Spleen (tissue), 7 donors: ENCODE data around the gene PAFAH1B1.

ENCODE experiments used
- CTCF ChIP-seq, 11 experiments: fragments of 200-600 bp in 7 of 11; fragments of 450-650 bp in 4 of 11; sonication (generic) in 4 of 11; IDR thresholded peaks in 8 of 11; conservative IDR thresholded peaks in 3 of 11; 1 replicate in 7 of 11; 2 replicates in 4 of 11; pipeline versions ENCODE4 v1.4.0 to v1.8.0; 2016 to 2021; ENCODE audit warnings: antibody characterized with exemption in 11 of 11, inconsistent platforms in 4 of 11, mild to moderate bottlenecking in 1 of 11
- POLR2A ChIP-seq, 3 donors: fragments of 450-650 bp; IDR thresholded peaks; one replicate each; pipeline ENCODE4 v1.5.1; 2017; ENCODE audit warnings: antibody characterized with exemption in 3 of 3, mild to moderate bottlenecking in 1 of 3
- POLR2AphosphoS5 ChIP-seq, 3 donors: sonication (generic); formaldehyde crosslinking; IDR thresholded peaks; one replicate each; pipeline ENCODE4 v1.5.1; 2017; ENCODE audit warnings: antibody characterized with exemption in 3 of 3
- donor health status: DM: no; HTN: no; CAD: no; lungs with moderate emphysema.
- donor health status: DM: no; HTN: no; CAD: no.
- donor health status: DM: no; HTN: no; CAD: no.

- TF ChIP-seq CTCF (IDR thresholded peaks at IDR 0.05 in 8 of 11, conservative IDR thresholded peaks at IDR 0.05 in 3 of 11) = no peak
- no peak for TF ChIP-seq POLR2AphosphoS5 (IDR thresholded peaks at IDR 0.05)
- TF ChIP-seq POLR2A (IDR thresholded peaks at IDR 0.05) = no peak
Observed at GRCh38 chr17:2562162-2562858, 31.1 kb upstream of the PAFAH1B1 start.
